ENCODE data around the gene S100Z.
"Not testable (repeated sequence)": the region's sequence is repeated elsewhere in the genome, so short reads cannot be mapped to it uniquely, and the experiment has no call there.

S100Z gene

DNA sequence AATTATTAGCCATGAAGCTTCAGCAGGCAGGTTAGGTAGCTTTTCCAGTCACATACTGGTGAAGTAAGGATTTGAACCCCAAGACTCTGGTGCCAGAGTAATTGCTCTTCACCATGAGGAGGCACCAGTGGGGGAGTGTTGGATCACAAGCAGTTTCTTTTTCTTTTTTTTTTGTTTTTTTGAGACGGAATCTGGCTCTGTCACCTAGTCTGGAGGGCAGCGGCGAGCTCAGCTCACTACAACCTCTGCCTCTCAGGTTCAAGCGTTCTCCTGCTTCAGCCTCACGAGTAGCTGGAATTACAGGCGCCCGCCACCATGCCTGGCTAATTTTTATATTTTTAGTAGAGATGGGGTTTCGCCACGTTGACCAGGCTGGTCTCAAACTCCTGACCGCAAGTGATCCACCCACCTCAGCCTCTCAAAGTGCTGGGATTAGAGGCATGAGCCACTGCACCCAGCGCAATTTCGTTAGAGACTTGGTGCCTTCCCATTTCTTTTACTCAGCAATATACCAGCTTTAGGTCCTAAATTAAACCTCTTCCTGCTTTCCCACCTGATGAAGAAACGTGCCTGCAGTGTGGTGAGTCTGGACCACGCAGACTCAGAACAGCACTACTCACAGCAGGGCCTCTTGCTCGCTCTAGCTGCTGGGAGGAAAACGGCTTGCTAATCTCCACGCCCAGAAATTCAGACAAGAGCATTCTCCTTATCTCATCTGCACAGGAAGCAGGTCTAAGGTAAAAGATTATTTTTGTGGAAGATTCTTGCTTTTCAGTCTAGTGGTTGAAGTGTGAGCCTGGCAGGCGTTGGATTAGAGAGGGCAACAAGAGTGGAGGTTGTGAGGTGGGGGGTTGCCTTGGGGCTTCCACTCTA, at the start of gene S100Z:
Gene S100Z (plus strand): TSS at position 596 of the 873 bp plus-strand sequence. CDS start 25,346 bp downstream, outside the sequence.
- DNase-seq = no peak

DNA sequence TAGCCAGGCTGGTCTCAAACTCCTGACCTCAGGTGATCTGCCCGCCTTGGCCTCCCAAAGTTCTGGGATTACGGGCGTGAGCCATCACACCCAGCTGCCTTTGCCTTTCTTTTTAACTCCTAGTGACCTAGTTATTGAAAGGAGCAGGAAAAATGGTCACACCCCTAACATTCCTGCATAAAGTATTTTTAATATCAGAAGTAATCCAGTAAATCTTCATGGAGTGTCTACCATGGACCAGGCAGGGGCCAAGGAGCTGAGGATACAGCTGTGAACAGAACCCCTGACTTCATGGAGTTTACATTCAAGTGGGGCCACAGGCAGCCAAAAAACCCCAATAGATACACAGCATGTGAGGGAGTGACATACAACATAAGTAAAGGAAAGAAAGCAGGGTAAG, 49.2 kb upstream of the S100Z start:
- no peak for DNase-seq

GRCh38 chr5:76801159-76801802, 48.5 kb upstream of the S100Z start:
- DNase-seq = no peak

- no peak for DNase-seq
Measured at GRCh38 chr5:76801803-76802195, 48.0 kb upstream of the S100Z start.

DNA sequence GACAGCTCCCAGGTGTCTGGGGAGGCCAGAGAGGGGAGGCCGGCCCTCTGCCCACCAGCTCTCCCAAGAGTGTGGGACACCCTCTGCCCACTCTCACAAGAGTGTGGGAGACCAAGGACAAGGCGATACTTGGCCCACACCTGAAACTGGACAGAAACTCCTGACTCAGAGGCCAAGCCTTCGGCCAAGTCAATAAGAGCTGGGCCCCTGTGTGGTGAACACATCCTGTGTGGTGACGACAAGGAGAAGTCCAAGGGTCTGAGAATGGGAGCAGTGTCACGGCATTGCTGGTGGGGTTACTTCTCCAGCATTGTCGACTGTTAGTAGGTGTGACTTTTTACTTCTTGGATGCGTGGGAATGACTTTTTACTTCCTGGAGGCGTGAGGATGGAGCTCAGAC, 45.5 kb upstream of the S100Z start:
- DNase-seq = no peak

- no peak for DNase-seq
Measured at GRCh38 chr5:76805821-76806505, 43.9 kb upstream of the S100Z start.

DNA sequence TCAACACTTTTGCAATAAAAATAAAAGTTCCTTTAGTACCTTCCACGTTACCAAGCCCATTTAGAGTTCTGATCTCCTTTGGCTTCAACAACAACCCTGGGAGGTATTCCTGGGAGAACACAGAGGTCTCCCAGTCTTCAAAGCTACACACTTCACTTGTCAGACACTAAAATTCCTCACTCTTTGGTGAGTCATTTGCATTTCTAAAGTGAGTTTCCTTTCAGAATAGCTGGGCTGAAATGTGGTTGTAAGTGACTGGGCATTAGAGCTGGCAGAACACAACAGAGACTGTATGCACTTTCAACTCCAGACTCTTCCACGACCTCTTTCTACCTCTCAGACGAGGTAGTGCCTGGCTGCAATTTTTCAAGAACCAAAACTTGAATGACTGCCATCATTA, 42.5 kb upstream of the S100Z start:
- no peak for DNase-seq

DNA sequence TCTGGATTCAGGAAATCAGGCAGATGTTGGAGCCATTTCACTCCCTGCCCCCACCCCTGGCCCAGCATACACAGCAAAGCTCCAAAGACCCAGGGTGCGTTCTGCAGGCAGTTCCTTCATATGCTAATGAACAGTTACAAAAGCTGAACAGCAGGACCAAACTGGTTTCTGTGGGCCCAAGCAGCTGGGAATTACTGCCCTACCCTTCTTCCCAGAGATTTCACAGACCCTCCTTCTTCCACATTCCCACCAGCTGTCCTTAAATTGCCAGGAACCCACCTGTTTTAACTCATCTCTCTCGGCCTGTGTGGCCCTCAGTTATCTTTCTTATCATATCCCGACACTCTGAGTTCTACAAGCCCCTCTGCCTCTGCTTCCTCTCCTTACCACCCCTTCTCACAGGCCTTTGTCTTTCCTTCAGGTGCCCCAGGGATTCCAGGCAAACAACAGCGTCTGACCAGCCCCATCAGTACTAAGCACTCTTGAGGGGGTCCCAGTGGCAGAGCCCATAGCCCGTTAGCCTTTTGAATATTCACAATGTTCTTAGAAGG, 41.6 kb upstream of the S100Z start:
- DNase-seq = no peak

DNA sequence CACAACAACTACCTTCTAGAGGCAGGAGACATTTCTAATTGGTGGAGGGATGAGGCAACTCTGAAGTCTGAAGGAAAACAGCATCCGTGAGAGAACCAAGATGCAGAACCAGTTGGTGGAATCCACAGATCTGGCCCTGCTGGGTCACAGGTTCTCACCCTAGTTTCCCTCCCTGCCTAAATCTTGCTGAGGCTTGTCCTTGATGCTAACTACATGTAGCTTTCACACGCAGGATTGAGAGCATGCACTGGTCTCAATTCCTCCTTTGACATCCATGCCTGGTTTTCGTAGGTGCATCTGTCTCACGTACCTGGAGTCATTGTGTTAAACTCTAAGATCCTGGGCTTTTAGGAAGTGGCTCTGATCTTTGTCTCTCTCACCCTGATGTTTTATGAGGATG, 40.7 kb upstream of the S100Z start:
- no peak for DNase-seq

GRCh38 chr5:76810236-76810635, 39.6 kb upstream of the S100Z start:
- DNase-seq = no peak

- no peak for DNase-seq
Measured at GRCh38 chr5:76811214-76811613, 38.6 kb upstream of the S100Z start.

DNA sequence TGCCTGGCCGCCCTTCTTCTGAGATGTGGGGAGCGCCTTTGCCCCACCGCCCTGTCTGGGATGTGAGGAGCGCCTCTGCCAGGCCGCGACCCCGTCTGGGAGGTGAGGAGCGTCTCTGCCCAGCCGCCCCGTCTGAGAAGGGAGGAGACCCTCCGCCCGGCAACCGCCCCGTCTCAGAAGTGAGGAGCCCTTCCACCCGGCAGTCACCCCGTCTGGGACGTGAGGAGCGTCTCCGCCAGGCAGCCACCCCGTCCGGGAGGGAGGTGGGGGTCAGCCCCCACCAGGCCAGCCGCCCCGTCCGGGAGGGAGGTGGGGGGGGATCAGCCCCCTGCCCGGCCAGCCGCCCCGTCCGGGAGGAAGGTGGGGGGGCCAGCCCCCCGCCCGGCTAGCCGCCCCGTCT, 37.6 kb upstream of the S100Z start:
- not testable (repeated sequence) for DNase-seq

- DNase-seq = no peak
Measured at GRCh38 chr5:76813982-76814562, 35.7 kb upstream of the S100Z start.

GRCh38 chr5:76816110-76816831, 33.5 kb upstream of the S100Z start:
- no peak for DNase-seq

DNA sequence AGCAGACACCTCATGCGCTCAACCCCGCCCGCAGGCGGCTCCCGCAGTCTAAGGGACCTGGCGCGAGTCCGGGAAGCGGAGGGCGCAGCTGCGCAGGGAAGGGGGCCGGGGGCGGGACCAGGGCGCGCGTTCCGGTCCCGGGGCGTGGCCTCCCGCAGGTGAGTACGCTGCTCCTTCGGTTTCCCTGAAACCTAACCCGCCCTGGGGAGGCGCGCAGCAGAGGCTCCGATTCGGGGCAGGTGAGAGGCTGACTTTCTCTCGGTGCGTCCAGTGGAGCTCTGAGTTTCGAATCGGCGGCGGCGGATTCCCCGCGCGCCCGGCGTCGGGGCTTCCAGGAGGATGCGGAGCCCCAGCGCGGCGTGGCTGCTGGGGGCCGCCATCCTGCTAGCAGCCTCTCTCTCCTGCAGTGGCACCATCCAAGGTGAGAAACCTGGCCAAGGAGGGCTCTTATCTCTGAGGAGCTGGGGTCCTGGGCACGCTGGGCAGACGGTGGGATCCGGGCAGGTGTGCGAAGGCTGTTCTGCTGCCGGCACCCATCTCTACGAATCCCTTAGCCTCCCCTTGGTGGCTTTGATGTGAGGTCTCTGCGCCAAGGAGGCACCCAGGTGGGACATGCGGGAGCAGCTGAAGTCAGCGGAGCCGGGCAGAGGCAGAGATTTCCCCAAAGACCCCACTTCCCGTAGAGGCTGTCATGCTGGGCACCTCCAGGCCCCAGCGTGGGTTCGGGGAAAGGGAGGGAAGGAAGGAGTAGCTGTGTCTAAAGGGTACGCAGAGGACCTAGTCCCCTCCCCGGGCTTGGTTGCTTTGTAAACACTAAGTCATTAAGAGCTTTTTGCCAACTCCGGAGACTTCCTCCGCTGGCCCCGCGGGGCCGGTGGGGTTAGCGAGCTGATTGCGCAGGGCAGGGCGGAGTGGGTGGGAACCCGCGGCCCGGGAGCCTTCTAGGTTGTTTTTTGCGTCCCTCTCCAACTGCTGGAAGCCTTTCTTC, 30.7 kb upstream of the S100Z start, which contains the start of gene F2RL1:
Gene F2RL1 (plus strand): TSS at position 187 of the 988 bp plus-strand sequence. CDS start 153 bp downstream, at position 340.
- DNase-seq = no peak

GRCh38 chr5:76819851-76820525, 29.8 kb upstream of the S100Z start:
- no peak for DNase-seq

- DNase-seq = no peak
Measured at GRCh38 chr5:76820526-76820890, 29.3 kb upstream of the S100Z start.

DNA sequence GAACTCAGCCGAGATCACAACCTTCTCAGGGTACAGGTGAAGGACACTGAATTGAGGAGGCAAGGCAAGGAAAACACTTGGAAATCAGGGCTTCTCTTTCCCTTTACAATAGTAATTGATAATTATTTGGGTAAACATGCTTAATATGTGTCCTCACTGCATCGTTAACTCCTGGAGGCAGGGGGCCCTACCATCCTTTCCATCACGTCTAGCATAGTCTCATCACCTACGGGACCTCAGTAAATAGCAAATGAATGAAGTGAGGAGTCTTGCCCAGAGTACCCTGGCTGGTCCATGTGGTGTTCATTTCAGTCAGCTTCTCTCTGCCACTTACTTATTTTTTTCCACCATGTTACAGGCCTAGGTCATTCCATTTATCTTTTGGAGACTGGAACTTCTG, 28.7 kb upstream of the S100Z start:
- no peak for DNase-seq

DNA sequence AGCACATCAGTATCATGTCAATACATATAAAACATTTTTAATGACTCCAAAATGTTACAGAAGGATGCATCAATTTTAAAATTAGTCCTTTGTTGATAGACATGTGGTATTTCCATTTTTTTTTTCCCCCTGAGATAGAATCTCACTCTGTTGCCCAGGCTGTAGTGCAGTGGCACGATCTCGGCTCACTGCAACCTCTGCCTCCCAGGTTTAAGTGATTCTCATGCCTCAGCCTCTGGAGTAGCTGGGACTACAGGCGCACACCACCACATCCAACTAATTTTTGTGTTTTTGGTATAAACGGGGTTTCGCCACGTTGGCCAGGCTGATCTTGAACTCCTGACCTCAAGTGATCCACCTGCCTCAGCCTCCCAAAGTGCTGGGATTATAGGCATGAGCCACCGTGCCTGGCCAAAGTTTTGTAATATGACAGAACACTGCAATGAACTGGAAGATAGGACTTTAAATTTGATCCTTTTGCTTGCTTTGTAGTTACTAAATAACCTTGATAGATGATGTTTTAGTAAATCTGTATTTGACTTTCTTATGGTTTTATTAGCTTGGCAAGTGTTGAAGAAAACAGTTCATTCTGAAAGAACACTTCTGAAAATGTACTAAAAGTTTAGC, 27.6 kb upstream of the S100Z start:
- not testable (repeated sequence) for DNase-seq

GRCh38 chr5:76826416-76826815, 23.4 kb upstream of the S100Z start:
- DNase-seq = not testable (repeated sequence)
